CD1c-positive myeloid dendritic cell (primary cell): ENCODE data around the gene GLI3.

Experiments
- DNase-seq: peaks from one replicate; pipeline ENCODE4 v3.0.0-alpha.2; 2016; ENCODE audit errors: extremely low spot score

Gene GLI3

GRCh38 chr7:42082144-42082543 lies 154.9 kb downstream of the GLI3 start:
- DNase-seq: no peak

- no peak for DNase-seq
Measured at GRCh38 chr7:42081671-42082070, 155.3 kb downstream of the GLI3 start.

- peak; percentile 55 for DNase-seq
Measured at GRCh38 chr7:42080841-42081586, 156.0 kb downstream of the GLI3 start.

- DNase-seq: no peak
Measured at GRCh38 chr7:42077271-42078135, 159.5 kb downstream of the GLI3 start.

GRCh38 chr7:42076870-42077269 lies 160.1 kb downstream of the GLI3 start:
- no peak for DNase-seq

- no peak for DNase-seq
Measured at GRCh38 chr7:42075418-42075817, 161.6 kb downstream of the GLI3 start.

GRCh38 chr7:42074076-42074475 lies 162.9 kb downstream of the GLI3 start:
- no peak for DNase-seq

GRCh38 chr7:42071372-42072261 lies 165.4 kb downstream of the GLI3 start:
- no peak for DNase-seq

GRCh38 chr7:42070068-42070467 lies 166.9 kb downstream of the GLI3 start:
- DNase-seq: no peak

- no peak for DNase-seq
Measured at GRCh38 chr7:42069590-42069989, 167.4 kb downstream of the GLI3 start.

GRCh38 chr7:42068554-42069280 lies 168.3 kb downstream of the GLI3 start:
- no peak for DNase-seq

- DNase-seq: no peak
Measured at GRCh38 chr7:42065942-42066341, 171.1 kb downstream of the GLI3 start.

GRCh38 chr7:42065015-42065414 lies 172.0 kb downstream of the GLI3 start:
- no peak for DNase-seq

GRCh38 chr7:42064534-42064933 lies 172.5 kb downstream of the GLI3 start:
- DNase-seq: no peak

- no peak for DNase-seq
Measured at GRCh38 chr7:42059275-42059674, 177.7 kb downstream of the GLI3 start.

GRCh38 chr7:42057331-42057730 lies 179.7 kb downstream of the GLI3 start:
- no peak for DNase-seq

GRCh38 chr7:42055171-42055570 lies 181.8 kb downstream of the GLI3 start:
- no peak for DNase-seq

- no peak for DNase-seq
Measured at GRCh38 chr7:42053834-42054233, 183.2 kb downstream of the GLI3 start.

GRCh38 chr7:42049761-42050160 lies 187.2 kb downstream of the GLI3 start:
- no peak for DNase-seq

- no peak for DNase-seq
Measured at GRCh38 chr7:42046483-42046882, 190.5 kb downstream of the GLI3 start.

GRCh38 chr7:42045961-42046360 lies 191.0 kb downstream of the GLI3 start:
- no peak for DNase-seq
